Stimulated activated CD4-positive, alpha-beta T cell treated with anti-CD3 and anti-CD28 coated beads, Interleukin-1b, Interleukin-23, amount 100 ng/mL, for 48 hours (primary cell): Measurements from ENCODE around the gene SPAST.
A peak's percentile ranks its signal among the peaks of the same experiment; 100 is the strongest.
"Not testable (repeated sequence)": the region's sequence is repeated elsewhere in the genome, so short reads cannot be mapped to it uniquely, and the experiment has no call there.

Source experiments
- DNase-seq: peaks from one replicate; pipeline ENCODE4 v3.0.0-alpha.2; 2020

Gene SPAST, protein sequence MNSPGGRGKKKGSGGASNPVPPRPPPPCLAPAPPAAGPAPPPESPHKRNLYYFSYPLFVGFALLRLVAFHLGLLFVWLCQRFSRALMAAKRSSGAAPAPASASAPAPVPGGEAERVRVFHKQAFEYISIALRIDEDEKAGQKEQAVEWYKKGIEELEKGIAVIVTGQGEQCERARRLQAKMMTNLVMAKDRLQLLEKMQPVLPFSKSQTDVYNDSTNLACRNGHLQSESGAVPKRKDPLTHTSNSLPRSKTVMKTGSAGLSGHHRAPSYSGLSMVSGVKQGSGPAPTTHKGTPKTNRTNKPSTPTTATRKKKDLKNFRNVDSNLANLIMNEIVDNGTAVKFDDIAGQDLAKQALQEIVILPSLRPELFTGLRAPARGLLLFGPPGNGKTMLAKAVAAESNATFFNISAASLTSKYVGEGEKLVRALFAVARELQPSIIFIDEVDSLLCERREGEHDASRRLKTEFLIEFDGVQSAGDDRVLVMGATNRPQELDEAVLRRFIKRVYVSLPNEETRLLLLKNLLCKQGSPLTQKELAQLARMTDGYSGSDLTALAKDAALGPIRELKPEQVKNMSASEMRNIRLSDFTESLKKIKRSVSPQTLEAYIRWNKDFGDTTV

DNA sequence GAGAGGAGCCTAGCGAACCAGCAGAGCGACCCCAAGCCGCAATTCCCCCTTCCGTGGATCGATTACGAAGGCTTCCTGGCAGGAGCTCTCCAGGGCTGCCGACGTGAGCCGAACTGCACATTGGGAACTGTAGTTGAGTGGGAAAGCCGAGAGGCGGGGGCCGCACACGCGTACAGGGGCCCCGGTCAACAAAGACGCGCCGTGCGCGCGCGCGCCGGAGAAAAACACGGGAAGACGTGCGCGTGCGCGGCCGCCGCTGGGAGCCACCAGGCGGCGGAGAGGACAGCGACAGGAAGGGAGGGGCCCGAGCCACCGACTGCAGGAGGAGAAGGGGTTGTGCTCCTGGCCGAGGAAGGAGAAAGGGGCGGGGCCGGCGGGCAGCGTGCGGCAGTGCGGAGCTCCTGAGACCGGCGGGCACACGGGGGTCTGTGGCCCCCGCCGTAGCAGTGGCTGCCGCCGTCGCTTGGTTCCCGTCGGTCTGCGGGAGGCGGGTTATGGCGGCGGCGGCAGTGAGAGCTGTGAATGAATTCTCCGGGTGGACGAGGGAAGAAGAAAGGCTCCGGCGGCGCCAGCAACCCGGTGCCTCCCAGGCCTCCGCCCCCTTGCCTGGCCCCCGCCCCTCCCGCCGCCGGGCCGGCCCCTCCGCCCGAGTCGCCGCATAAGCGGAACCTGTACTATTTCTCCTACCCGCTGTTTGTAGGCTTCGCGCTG lies at the start of gene SPAST:
TSS of gene SPAST (plus strand) at position 247 of the 711 bp plus-strand sequence. CDS start at position 523, 276 bp downstream.
- peak; percentile 97 for DNase-seq

DNA sequence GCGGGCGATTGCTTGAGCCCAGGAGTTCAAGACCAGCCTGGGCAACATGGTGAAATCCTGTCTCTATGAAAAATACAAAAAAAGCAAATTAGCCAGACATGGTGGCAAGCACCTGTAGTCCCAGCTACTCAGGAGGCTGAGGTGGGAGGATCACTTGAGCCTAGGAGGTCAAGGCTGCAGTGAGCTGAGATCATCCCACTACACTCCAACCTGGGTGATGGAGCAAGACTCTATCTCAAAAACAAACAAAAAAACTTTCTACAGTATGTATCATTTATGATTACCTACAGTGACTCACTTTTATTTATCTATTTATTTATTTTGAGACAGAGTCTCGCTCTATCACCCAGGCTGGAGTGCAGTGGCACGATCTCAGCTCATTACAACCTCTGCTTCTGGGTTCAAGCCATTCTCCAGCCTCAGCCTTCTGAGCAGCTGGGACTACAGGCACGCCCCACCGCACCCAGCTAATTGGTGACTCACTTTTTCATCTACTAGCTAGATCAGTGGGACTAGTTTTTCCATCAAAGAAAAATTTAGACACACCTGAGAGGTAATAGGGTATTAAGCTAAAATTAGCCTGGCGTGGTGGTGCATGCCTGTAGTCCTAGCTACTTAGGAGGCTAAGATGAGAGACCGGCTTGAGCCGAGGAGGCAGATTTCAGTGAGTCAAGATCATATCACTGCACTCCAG lies 44.4 kb upstream of the SPAST start:
- DNase-seq, result not testable (repeated sequence)

DNA sequence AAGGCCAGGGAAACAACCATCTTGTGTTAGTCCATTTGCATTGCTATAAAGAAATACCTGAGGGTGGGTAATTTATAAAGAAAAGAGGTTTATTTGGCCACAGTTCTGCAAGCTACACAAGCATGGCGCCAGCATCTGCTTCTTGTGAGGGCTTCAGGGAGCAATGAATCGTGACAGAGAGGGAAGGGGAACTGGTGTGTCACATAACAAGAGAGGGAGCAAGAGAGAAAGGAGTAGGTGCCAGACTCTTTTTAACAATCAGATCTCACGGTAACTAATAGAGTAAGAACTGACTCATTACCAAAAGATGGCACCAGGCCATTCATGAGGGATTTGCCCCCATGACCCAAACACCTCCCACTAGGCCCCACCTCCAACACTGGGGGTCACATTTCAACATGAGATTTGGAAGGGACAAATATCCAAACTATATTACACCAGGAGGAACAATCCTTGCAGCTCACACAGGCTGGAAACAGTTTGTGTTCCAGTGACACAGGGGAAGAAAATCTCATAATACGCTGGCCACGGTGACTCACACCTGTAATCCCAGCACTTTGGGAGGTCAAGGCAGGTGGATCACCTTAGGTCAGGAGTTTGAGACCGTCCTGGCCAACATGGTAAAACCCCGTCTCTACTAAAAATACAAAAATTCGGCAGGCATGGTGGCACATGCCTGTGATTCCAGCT lies 29.0 kb upstream of the SPAST start:
- DNase-seq, result not testable (repeated sequence)

DNA sequence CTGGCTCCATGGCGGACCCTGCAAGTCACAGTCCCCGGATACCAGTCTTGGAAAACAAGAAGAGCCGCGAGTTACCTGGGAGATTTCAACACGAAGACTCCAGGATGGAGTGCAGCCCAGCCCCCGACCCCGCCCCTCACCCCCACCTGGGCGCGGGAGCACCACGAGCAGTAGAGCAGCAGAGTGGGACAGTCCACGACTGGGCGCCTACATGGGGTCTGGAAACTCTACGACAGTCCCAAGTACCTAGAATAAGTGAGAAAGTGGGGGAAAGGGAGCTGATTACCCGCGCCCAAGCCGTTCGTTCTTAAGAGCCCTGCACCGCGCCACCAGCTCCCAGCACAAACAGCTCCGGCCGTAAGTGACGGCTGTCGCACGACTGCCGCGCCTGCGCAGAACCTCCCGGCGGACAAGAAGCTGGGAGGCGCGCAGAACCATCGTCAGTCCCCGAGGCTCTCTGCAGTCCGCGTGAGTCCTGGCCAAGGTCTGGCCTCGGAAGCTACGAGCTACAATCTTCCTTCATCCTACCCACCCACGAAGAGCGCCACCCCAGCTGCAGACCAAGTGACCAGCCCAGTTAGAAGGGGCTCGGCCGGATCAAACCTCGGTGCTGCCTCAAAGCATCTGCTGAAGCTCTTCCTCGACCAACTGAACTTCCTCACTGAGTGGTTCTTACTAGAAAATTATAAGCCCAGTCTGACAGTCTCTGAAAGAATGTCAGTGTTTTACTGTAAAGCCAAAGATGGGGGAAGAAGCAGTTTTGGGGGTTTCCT lies 23.7 kb upstream of the SPAST start, which contains the start of gene DPY30:
TSS of gene DPY30 (minus strand) at position 359 of the 773 bp plus-strand sequence. CDS start at position 10, 349 bp downstream.
- peak; percentile 90 for DNase-seq

DNA sequence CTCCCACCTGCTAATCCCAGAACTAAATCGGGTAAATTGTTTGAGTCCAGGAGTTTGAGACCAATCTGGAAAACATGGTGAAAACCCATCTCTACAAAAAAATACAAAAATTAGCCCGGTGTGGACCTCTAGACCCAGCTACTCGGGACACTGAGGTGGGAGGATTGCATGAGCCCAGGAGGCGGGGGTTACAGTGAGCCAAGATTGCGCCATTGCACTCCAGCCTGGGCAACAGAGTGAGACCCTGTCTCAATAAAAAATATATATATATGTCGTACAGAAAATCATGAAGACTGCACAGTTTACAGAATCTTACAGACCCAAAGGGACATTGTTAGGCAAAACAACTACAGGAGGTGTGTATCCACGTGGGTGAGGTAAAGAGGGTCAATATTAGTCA lies 19.8 kb upstream of the SPAST start:
- DNase-seq, result no peak

DNA sequence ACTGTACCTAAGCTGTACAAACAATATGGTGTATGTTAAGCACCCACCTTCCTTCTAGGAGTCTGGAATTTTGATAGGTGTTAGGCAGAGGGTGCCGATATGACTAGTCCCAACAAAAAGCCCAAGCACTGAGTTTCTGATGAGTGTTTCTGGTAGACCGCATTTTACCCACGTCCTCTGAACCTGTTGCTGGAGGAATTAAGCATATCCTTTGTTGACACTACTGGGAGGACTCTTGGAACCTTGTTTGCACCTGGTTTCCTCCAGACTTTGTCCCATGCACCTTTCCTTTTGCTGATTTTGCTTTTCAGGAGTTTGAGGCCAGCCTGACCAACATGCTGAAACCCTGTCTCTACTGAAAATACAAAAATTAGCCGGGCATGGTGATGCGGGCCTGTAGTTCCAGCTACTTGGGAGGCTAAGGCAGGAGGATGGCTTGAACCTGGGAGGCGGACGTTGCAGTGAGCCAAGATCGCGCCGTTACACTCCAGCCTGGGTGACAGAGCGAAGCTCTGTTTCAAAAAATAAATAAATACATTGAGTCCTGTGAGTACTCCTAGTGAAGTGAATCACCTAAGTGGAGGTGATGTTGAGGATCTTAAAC lies 11.4 kb upstream of the SPAST start:
- no peak for DNase-seq

DNA sequence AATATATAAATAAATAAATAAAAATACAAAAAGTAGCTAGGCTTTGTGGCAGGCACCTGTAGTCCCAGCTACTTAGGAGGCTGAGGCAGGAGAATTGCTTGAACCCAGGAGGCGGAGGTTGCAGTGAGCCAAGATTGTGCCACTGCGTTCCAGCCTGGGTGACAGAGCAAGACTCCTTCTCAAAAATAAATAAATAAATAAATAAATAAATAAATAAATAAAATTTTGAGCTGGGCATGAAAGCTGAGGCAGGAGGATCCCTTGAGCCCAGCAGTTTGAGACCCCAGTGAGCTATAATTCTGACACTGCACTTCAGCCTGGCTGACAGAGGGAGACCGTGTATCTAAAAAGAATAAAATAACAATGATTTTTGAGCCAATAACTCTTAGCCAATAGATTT lies 8.8 kb upstream of the SPAST start:
- not testable (repeated sequence) for DNase-seq

DNA sequence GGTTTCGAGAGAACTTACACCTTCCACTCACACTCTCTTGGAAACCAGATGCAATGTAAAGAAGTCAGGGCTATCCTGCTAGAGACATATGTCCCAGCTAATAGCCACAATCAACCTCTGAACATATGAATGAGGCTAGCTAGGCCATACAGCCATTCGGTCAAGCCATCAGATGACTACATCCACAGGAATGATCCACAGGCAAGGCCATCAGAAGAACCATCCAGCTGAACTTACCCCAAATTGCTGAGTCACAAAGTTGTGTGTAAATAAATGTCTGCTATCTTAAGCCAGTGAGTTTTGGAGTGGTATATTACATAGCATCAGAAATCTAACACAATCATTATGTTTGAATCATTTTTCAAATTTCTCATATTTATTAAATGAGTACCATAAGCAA lies 5.2 kb upstream of the SPAST start:
- no peak for DNase-seq

DNA sequence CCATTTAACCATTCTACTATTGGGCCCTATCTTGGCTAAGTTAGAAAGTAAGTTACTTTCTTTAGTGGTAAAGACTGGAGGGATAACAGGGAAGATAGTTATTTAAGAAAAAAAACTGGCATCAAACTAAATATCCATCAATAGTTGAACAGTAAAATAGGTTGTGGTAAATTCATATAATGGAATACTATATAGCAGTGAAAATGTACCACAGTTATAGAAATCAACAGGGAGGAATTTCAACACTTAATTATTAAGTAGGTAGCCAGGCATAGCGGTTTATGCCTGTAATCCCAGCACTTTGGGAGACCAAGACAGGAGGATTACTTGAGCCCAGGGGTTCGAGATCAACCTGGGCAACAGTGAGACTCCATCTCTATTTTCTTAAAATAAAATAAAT lies 3.1 kb upstream of the SPAST start:
- DNase-seq, result no peak

DNA sequence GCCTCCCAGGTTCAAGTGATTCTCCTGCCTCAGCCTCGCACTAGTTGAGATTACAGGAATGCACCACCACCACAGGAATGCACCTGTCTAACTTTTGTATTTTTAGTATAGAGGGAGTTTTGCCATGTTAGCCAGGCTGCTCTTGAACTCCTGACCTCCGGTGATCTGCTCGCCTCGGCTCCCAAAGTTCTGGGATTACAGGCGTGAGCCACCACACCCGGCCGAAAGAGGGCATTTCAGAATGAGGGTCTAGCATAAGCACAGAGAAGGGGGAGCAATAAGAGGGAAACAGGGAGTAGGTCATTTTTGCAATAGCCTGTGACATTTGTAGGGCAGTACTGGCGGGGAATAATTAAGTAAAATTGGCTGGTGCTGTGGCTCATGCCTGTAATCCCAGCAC lies 1.9 kb upstream of the SPAST start:
- DNase-seq, result no peak

DNA sequence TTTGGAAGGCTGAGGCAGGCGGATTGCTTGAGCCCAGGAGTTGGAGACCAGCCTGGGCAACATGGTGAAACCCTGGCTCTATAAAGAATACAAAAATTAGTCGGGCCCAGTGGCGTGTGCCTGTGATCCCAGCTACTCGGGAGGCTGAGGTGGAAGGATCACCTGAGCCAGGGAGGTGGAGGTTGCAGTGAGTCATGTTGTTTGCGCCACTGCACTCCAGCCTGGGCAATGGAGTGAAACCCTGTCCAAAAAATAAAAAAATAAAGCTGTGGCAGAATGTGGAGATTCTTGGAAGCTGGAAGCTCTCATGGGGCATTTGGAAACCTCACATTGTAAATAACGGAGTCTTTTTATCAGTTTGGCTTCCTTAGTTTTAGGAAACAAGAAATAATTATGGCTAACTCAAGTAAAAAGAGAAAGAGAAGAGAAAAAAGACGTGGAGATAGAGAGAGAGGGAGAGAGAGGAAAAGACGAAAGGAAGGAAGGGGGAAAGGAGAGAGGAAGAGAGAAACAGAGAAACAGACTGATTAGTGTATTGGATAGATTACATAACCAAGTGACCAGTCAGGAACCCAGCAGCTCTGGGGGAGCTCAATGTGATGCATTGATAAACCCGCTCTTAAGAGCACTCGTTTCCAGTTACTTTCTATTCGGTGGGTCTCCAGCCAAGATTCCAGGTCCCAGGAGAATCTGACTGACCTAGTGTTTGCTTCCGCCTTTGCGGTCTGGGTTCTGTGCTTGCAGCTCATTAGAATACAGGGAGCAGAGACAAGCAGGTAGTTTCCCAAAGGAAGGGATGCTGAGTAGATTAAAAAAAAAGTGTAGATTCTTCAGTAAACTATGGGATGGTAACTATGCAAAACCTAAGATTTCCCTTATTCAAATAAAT lies 1.1 kb upstream of the SPAST start:
- no peak for DNase-seq

DNA sequence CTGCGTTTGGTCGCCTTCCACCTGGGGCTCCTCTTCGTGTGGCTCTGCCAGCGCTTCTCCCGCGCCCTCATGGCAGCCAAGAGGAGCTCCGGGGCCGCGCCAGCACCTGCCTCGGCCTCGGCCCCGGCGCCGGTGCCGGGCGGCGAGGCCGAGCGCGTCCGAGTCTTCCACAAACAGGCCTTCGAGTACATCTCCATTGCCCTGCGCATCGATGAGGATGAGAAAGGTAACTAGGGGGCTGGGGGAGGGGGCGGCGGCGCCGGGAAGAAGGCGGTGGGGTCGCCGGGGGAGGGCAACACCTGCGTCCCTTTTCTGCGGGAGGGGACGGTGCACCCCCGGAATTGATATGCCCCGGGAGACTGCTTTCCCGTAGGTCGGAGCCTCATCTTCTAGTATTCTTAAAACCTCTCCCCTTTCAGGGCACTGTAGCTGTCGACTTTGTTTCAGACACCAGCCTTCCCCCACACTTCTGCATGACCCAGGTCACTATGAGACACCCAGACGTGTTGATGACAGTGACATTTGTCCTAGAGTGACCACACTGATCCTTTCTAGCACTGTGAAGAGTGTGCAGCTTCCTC lies 755 bp downstream of the SPAST start:
- DNase-seq, result peak; percentile 6

DNA sequence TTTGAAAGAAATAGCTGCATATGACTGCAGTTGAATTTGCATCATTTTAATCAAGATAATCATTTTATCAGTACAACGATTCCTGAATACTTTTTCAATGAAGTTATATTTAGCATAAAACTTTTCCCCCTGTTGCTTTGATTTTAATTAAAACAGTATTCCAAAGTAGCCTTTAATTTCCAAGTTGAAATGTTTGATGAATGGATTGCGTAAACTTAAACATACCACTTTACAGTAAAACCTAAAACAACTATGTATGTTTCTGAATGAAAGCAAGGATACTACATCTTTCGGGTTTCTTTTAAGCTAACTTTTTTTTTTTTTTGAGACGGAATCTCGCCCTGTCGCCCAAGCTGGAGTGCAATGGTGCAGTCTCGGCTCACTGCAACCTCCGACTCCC lies 1.4 kb downstream of the SPAST start:
- no peak for DNase-seq

DNA sequence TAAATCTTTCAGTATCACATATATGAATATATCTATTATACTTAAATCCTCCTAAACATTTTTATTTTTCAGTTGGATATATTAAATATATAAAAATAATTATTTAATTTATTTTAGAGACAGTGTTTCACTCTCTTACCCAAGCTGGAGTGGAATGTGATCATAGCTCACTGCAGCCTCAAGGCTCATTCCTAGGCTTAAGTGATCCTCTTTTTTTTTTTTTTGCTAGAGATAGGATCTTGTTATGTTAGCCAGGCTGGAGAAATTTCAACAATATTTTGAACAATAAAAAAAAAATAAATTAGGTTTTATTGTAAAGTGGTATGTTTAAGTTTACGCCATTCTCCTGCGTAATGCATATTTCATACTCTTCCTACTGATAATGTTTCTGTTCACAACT lies 4.2 kb downstream of the SPAST start:
- no peak for DNase-seq

DNA sequence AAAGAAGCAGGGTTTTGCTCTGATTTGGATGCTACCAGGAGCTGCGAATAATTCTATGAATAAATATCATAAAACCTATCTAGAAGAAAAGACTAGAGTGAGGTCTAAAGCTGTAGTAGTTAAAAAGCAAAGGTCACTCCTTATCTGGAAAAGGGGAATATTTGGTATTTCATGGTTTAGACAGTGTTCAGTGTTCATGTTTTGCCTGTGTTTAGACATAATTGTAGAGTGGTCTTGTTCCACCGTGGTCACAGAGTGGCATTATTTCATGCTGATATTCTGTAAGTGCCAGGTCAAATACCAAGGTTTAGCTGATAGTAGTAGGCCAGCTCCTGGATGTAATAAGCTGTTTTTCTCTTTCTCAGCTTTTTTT lies 10.8 kb downstream of the SPAST start:
- no peak for DNase-seq

DNA sequence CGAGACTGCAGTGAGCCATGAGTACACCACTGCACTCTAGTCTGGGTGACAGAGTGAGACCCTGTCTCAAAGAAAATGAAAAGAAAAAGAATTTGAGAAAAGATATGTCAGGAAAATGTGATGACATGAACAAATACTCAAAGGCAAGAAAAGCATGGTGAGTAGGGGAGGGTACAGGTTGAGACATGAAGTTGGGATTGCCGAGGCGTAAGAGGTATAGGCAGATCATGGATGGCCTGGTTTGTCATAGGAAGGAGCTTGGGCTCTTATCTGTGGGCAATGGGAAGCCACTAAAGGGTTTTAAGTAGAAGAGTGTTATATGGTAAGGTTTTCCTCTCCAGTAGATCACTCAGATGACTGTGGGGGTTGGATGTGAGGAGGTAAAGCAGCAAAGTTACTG lies 32.3 kb downstream of the SPAST start:
- DNase-seq, result no peak

DNA sequence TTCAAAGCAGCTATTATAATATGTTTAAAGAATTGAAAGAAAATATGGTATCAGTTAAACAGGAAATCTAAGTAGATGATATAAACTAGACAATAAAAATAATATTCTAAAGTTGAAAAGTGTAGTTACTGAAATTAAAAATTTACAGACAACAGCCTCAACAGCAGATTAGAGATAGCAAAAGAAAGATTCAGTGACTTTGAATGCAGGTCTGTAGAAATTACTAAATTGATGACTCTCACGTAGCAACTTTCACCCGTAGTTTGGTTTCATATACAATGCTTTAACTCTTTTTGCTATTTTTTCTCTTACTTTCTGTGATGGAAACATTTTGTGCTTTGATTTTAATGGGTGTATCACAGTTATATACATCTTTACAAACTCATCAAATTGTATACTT lies 44.8 kb downstream of the SPAST start:
- no peak for DNase-seq

DNA sequence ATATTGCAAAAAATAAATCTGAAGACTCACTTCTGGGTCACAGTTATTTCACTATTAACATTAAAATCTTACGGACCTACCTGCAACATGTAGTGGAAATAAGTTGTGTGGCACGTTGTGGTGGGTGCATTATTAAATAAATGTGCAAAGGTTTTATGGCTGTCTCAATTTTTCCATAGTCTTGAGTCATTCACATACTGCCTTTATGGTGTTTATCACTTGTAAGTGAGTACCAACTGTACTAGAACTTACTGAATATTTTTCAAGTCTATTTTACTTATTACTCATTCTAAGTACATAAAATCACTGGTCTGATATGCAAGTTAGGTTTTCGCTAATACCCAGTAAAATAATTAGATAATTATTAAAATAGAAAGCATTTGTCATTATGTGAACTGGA lies 54.7 kb downstream of the SPAST start:
- DNase-seq, result no peak

DNA sequence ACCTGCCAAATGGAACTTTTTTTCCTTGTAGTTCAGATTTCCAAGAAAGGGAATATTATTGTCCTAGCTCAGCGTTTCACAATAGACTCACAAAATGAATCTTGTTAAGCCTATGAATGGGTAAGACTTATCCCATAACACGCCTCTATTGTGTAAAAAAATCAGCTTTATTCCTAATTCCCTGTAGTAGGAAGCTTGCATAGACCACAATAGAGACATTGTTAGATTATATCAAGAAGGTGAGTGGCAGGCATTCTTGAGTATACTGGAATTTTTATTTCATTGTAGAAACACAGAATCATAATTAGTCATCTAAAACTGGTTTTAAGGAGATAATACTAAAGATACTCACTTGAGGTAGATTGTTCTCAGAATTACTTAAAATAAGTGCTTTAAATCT lies 55.8 kb downstream of the SPAST start:
- DNase-seq, result no peak

DNA sequence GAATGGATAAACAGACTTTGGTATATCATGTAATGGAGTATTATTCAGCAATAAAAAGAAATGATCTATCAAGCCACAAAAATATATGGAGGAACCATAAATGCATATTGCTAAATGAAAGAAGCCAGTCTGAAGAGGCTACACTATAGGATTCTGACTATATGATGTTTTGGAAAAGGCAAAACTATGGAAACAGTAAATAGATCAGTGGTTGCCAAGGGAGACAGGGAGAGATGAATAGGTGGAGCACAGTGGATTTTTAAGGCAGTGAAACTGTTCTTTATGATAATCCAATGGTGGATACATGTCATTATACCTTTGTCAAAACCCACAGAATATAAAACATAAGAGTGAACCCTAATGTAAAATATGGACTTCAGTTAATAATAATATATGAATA lies 61.3 kb downstream of the SPAST start:
- DNase-seq, result no peak
